ENCODE data around the gene FGF1.

FGF1 gene

GRCh38 chr5:142685418-142686209, at the start of gene FGF1:
FGF1 (minus strand) TSS chr5:142686090; CDS start chr5:142614127, 71,963 bp downstream.
- ChIA-PET POLR2A (interaction anchor here (0.8 kb wide), 1 partner anchor 9 kb away, joined by 3 read pairs; no protein-coding TSS in a partner anchor), CTCF (interaction anchor here (1.0 to 2.9 kb wide), 4 partner anchors 9 to 30 kb away, joined by 4 to 11 read pairs (median 6); no protein-coding TSS in a partner anchor)
- DNase-seq (ENCODE audit: extremely low spot score): no peak
- no peak for TF ChIP-seq SP1 (IDR thresholded peaks at IDR 0.05)
- no peak for TF ChIP-seq TARDBP (IDR thresholded peaks at IDR 0.05)
- no peak for TF ChIP-seq LEF1 (IDR thresholded peaks at IDR 0.05; ENCODE audit: borderline replicate concordance)
- TF ChIP-seq ARNT (IDR thresholded peaks at IDR 0.05): no peak
- no peak for TF ChIP-seq L3MBTL2 (conservative IDR thresholded peaks at IDR 0.05)
- no peak for TF ChIP-seq FOXK2 (IDR thresholded peaks at IDR 0.05)
- no peak for TF ChIP-seq FOXA1 (IDR thresholded peaks at IDR 0.05)
- no peak for TF ChIP-seq BHLHE40 (IDR thresholded peaks at IDR 0.05; ENCODE audit: borderline replicate concordance)
- no peak for TF ChIP-seq CTBP1 (IDR thresholded peaks at IDR 0.05; ENCODE audit: borderline replicate concordance)
- TF ChIP-seq HDGF (IDR thresholded peaks at IDR 0.05; ENCODE audit: borderline replicate concordance): no peak
- TF ChIP-seq FOXM1 (IDR thresholded peaks at IDR 0.05; ENCODE audit: borderline replicate concordance): no peak
- TF ChIP-seq, protein P1, sequence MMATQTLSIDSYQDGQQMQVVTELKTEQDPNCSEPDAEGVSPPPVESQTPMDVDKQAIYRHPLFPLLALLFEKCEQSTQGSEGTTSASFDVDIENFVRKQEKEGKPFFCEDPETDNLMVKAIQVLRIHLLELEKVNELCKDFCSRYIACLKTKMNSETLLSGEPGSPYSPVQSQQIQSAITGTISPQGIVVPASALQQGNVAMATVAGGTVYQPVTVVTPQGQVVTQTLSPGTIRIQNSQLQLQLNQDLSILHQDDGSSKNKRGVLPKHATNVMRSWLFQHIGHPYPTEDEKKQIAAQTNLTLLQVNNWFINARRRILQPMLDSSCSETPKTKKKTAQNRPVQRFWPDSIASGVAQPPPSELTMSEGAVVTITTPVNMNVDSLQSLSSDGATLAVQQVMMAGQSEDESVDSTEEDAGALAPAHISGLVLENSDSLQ (IDR thresholded peaks at IDR 0.05): no peak
- no peak for TF ChIP-seq NFRKB (IDR thresholded peaks at IDR 0.05)
- no peak for TF ChIP-seq SUZ12 (IDR thresholded peaks at IDR 0.05)
- no peak for TF ChIP-seq ELF4 (IDR thresholded peaks at IDR 0.05)
- no peak for TF ChIP-seq ZNF384 (IDR thresholded peaks at IDR 0.05)

- ChIA-PET POLR2A (no interaction called here), CTCF (interaction anchor here (1.0 to 1.6 kb wide), 2 partner anchors 14 to 152 kb away, joined by 3 to 4 read pairs; no protein-coding TSS in a partner anchor)
- DNase-seq (ENCODE audit: extremely low spot score): no peak
- TF ChIP-seq ELF4 (IDR thresholded peaks at IDR 0.05): no peak
- no peak for TF ChIP-seq ARNT (IDR thresholded peaks at IDR 0.05)
- TF ChIP-seq, protein P1 (IDR thresholded peaks at IDR 0.05): no peak
- no peak for TF ChIP-seq FOXA1 (IDR thresholded peaks at IDR 0.05)
Observed at GRCh38 chr5:142727735-142728047, 41.8 kb upstream of the FGF1 start.

GRCh38 chr5:142726188-142726731, 40.4 kb upstream of the FGF1 start:
- POLR2A ChIA-PET: no interaction called here
- TF ChIP-seq L3MBTL2 (conservative IDR thresholded peaks at IDR 0.05): no peak
- TF ChIP-seq LEF1 (IDR thresholded peaks at IDR 0.05; ENCODE audit: borderline replicate concordance): no peak
- TF ChIP-seq FOXM1 (IDR thresholded peaks at IDR 0.05; ENCODE audit: borderline replicate concordance): no peak
- TF ChIP-seq SUZ12 (IDR thresholded peaks at IDR 0.05): no peak
- TF ChIP-seq, protein P1 (IDR thresholded peaks at IDR 0.05): no peak
- TF ChIP-seq SP1 (IDR thresholded peaks at IDR 0.05): no peak
- TF ChIP-seq CTBP1 (IDR thresholded peaks at IDR 0.05; ENCODE audit: borderline replicate concordance): no peak
- TF ChIP-seq ELF4 (IDR thresholded peaks at IDR 0.05): no peak
- TF ChIP-seq ARNT (IDR thresholded peaks at IDR 0.05): no peak
- TF ChIP-seq FOXK2 (IDR thresholded peaks at IDR 0.05): no peak
- TF ChIP-seq HDGF (IDR thresholded peaks at IDR 0.05; ENCODE audit: borderline replicate concordance): no peak
- no peak for TF ChIP-seq BHLHE40 (IDR thresholded peaks at IDR 0.05; ENCODE audit: borderline replicate concordance)
- TF ChIP-seq ZNF384 (IDR thresholded peaks at IDR 0.05): no peak
- CTCF ChIA-PET: interaction anchor here (0.7 kb wide), 1 partner anchor 764 kb away, joined by 3 read pairs; no protein-coding TSS in a partner anchor
- no peak for DNase-seq (ENCODE audit: extremely low spot score)

GRCh38 chr5:142725231-142726187, 39.6 kb upstream of the FGF1 start:
- POLR2A ChIA-PET: no interaction called here
- no peak for DNase-seq (ENCODE audit: extremely low spot score)
- CTCF ChIA-PET: interaction anchor here (0.6 to 1.4 kb wide), 3 partner anchors 195 to 765 kb away, joined by 3 read pairs; no protein-coding TSS in a partner anchor
- no peak for TF ChIP-seq TARDBP (IDR thresholded peaks at IDR 0.05)

GRCh38 chr5:142724821-142725220, 38.9 kb upstream of the FGF1 start:
- DNase-seq (ENCODE audit: extremely low spot score): no peak
- POLR2A ChIA-PET: no interaction called here
- TF ChIP-seq ZNF384 (IDR thresholded peaks at IDR 0.05): no peak
- no peak for TF ChIP-seq SUZ12 (IDR thresholded peaks at IDR 0.05)
- TF ChIP-seq ELF4 (IDR thresholded peaks at IDR 0.05): no peak
- no peak for TF ChIP-seq CTBP1 (IDR thresholded peaks at IDR 0.05; ENCODE audit: borderline replicate concordance)
- TF ChIP-seq BHLHE40 (IDR thresholded peaks at IDR 0.05; ENCODE audit: borderline replicate concordance): no peak
- no peak for TF ChIP-seq L3MBTL2 (conservative IDR thresholded peaks at IDR 0.05)
- no peak for TF ChIP-seq ARNT (IDR thresholded peaks at IDR 0.05)
- TF ChIP-seq FOXA1 (IDR thresholded peaks at IDR 0.05): no peak
- no peak for TF ChIP-seq LEF1 (IDR thresholded peaks at IDR 0.05; ENCODE audit: borderline replicate concordance)
- TF ChIP-seq, protein P1 (IDR thresholded peaks at IDR 0.05): no peak
- TF ChIP-seq SP1 (IDR thresholded peaks at IDR 0.05): no peak
- no peak for TF ChIP-seq FOXM1 (IDR thresholded peaks at IDR 0.05; ENCODE audit: borderline replicate concordance)
- no peak for TF ChIP-seq FOXK2 (IDR thresholded peaks at IDR 0.05)
- no peak for TF ChIP-seq TARDBP (IDR thresholded peaks at IDR 0.05)
- TF ChIP-seq NFRKB (IDR thresholded peaks at IDR 0.05): no peak
- CTCF ChIA-PET: interaction anchor here (0.6 to 4.0 kb wide), 3 partner anchors 12 to 196 kb away, joined by 3 to 22 read pairs (median 3); no protein-coding TSS in a partner anchor
